Trophoblast cell (in vitro differentiated cells and primary cell): ENCODE measurements around the gene MCTP1.

Source experiments
- DNase-seq, 2 donors: peaks; one replicate each; pipeline ENCODE4 v3.0.0-alpha.2; 2016
- H2AFZ ChIP-seq: 2 replicates; pipeline ENCODE4 v1.6.1; 2013; ENCODE audit warnings: low read length, moderate library complexity, mild to moderate bottlenecking; ENCODE audit not compliant: insufficient read depth, poor library complexity
- H2AK5ac ChIP-seq: 2 replicates; pipeline ENCODE4 v1.6.1; 2013; ENCODE audit warnings: mild to moderate bottlenecking, low read length
- H2BK120ac ChIP-seq: 2 replicates; pipeline ENCODE4 v1.6.1; 2013; ENCODE audit warnings: low read length, mild to moderate bottlenecking, moderate library complexity; ENCODE audit not compliant: insufficient read depth, poor library complexity
- H2BK12ac ChIP-seq: 2 replicates; pipeline ENCODE4 v1.6.1; 2013; ENCODE audit warnings: mild to moderate bottlenecking, low read length, moderate library complexity
- H2BK5ac ChIP-seq: 2 replicates; pipeline ENCODE4 v1.6.1; 2013; ENCODE audit warnings: low read length, low read depth, moderate library complexity, mild to moderate bottlenecking; ENCODE audit not compliant: poor library complexity
- H3K14ac ChIP-seq: 2 replicates; pipeline ENCODE4 v1.6.1; 2013; ENCODE audit warnings: mild to moderate bottlenecking, low read length
- H3K18ac ChIP-seq: 2 replicates; pipeline ENCODE4 v1.6.1; 2013; ENCODE audit warnings: mild to moderate bottlenecking, low read length
- H3K23ac ChIP-seq: 2 replicates; pipeline ENCODE4 v1.6.1; 2013; ENCODE audit warnings: low read length
- H3K27ac ChIP-seq: 2 replicates; pipeline ENCODE4 v1.5.1; 2013; ENCODE audit warnings: low read depth, mild to moderate bottlenecking, inconsistent platforms, low read length, moderate library complexity
- H3K27me3 ChIP-seq: 2 replicates; pipeline ENCODE4 v1.6.1; 2013; ENCODE audit warnings: inconsistent platforms, mild to moderate bottlenecking, low read length, moderate library complexity; ENCODE audit not compliant: insufficient read depth
- H3K36me3 ChIP-seq, 2 experiments: 1 replicate in 1 of 2; 2 replicates in 1 of 2; pipeline ENCODE4 v1.6.1; 2013; ENCODE audit warnings: low read length in 2 of 2, mild to moderate bottlenecking in 2 of 2, moderate library complexity in 1 of 2; ENCODE audit not compliant: insufficient read depth in 2 of 2, control insufficient read depth in 1 of 2
- H3K4ac ChIP-seq: 2 replicates; pipeline ENCODE4 v1.6.1; 2013; ENCODE audit warnings: low read depth, mild to moderate bottlenecking, low read length, moderate library complexity
- H3K4me1 ChIP-seq, 2 experiments: 1 replicate in 1 of 2; 2 replicates in 1 of 2; pipeline ENCODE4 v1.6.1; 2013; ENCODE audit warnings: low read length in 2 of 2, mild to moderate bottlenecking in 2 of 2, moderate library complexity in 1 of 2; ENCODE audit not compliant: insufficient read depth in 2 of 2, control insufficient read depth in 1 of 2
- H3K4me2 ChIP-seq: 2 replicates; pipeline ENCODE4 v1.6.1; 2013; ENCODE audit warnings: inconsistent platforms, mild to moderate bottlenecking, low read length, moderate library complexity
- H3K4me3 ChIP-seq: 2 replicates; pipeline ENCODE4 v1.5.1; 2013; ENCODE audit warnings: mild to moderate bottlenecking, low read depth, low read length, inconsistent platforms
- H3K79me1 ChIP-seq: one replicate; pipeline ENCODE4 v1.6.1; 2013; ENCODE audit warnings: low read length
- H3K79me2 ChIP-seq: 2 replicates; pipeline ENCODE4 v1.6.1; 2013; ENCODE audit warnings: low read length, mild to moderate bottlenecking; ENCODE audit not compliant: control insufficient read depth, insufficient read depth, poor library complexity
- H3K9ac ChIP-seq: 2 replicates; pipeline ENCODE4 v1.6.1; 2013; ENCODE audit warnings: mild to moderate bottlenecking, low read length
- H3K9me3 ChIP-seq: 2 replicates; pipeline ENCODE4 v1.6.1; 2013; ENCODE audit warnings: low read depth, mild to moderate bottlenecking, control low read depth, inconsistent platforms, low read length; ENCODE audit not compliant: insufficient read depth
- H4K12ac ChIP-seq: 2 replicates; pipeline ENCODE4 v1.6.1; 2013; ENCODE audit warnings: low read depth, mild to moderate bottlenecking, low read length, moderate library complexity
- H4K8ac ChIP-seq: 2 replicates; pipeline ENCODE4 v1.6.1; 2013; ENCODE audit warnings: low read depth, mild to moderate bottlenecking, low read length, moderate library complexity
- H4K91ac ChIP-seq: one replicate; pipeline ENCODE4 v1.6.1; 2013; ENCODE audit warnings: low read depth, mild to moderate bottlenecking, low read length, moderate library complexity
- WGBS: extraction: QIAGEN DNeasy Blood & Tissue Kit; methylation state at CpG from one replicate; pipeline ENCODE4 v1.1.7; 2013; ENCODE audit warnings: missing lambda C conversion rate; ENCODE audit not compliant: insufficient read length, insufficient coverage; ENCODE audit errors: extremely low coverage; 5-methylcytosine and 5-hydroxymethylcytosine counted together

MCTP1 gene

GRCh38 chr5:94689908-94690307, 595.0 kb downstream of the MCTP1 start:
- no peak overlapping the region for H3K23ac ChIP-seq
- no peaks in the 10 kb centered on the region for H3K4me1 ChIP-seq
- no peaks in the 10 kb centered on the region for H3K27me3 ChIP-seq
- no peak overlapping the region for H3K4me2 ChIP-seq
- no peak overlapping the region for H2AFZ ChIP-seq
- H4K91ac ChIP-seq: no peak overlapping the region
- no peak for DNase-seq
- no peak overlapping the region for H4K8ac ChIP-seq
- H4K12ac ChIP-seq: no peak overlapping the region
- H3K79me2 ChIP-seq: no peaks in the 10 kb centered on the region
- no peak overlapping the region for H3K14ac ChIP-seq
- H3K79me1 ChIP-seq: no peaks in the 10 kb centered on the region
- no peak overlapping the region for H3K4ac ChIP-seq
- H3K36me3 ChIP-seq: peaks cover 3% of the 10 kb centered on the region in 2 experiments
- no peak overlapping the region for H2BK12ac ChIP-seq
- no peak overlapping the region for H3K18ac ChIP-seq
- H3K9ac ChIP-seq: no peak overlapping the region
- no peaks in the 10 kb centered on the region for H3K9me3 ChIP-seq
- H2AK5ac ChIP-seq: no peak overlapping the region
- no peak overlapping the region for H3K27ac ChIP-seq
- H2BK5ac ChIP-seq: no peak overlapping the region
- H2BK120ac ChIP-seq: no peak overlapping the region
- no peak overlapping the region for H3K4me3 ChIP-seq

GRCh38 chr5:94682814-94683520, 601.9 kb downstream of the MCTP1 start:
- Histone ChIP-seq H3K4me1 (no peaks in the 10 kb centered on the region), H2BK120ac (no peak overlapping the region), H3K23ac (no peak overlapping the region), H3K27ac (no peak overlapping the region), H3K9ac (no peak overlapping the region), H2BK12ac (no peak overlapping the region), H4K8ac (no peak overlapping the region), H3K9me3 (no peaks in the 10 kb centered on the region), H3K79me2 (no peaks in the 10 kb centered on the region), H2AFZ (no peak overlapping the region), H4K91ac (no peak overlapping the region), H3K27me3 (no peaks in the 10 kb centered on the region), H3K4ac (no peak overlapping the region), H2AK5ac (no peak overlapping the region), H3K4me3 (no peak overlapping the region), H3K14ac (no peak overlapping the region), H3K79me1 (no peaks in the 10 kb centered on the region), H4K12ac (no peak overlapping the region), H2BK5ac (no peak overlapping the region), H3K4me2 (no peak overlapping the region), H3K36me3 (peaks cover 3 to 4% of the 10 kb centered on the region in 2 experiments), H3K18ac (no peak overlapping the region)
- DNase-seq: no peak
- WGBS: no CpG with 5 or more reads among the region's 5 CpGs

- Histone ChIP-seq H4K91ac (no peak overlapping the region), H3K27ac (no peak overlapping the region), H3K23ac (no peak overlapping the region), H2BK5ac (no peak overlapping the region), H4K12ac (no peak overlapping the region), H3K4me2 (no peak overlapping the region), H4K8ac (no peak overlapping the region), H2BK120ac (no peak overlapping the region), H3K4me1 (no peaks in the 10 kb centered on the region), H3K79me1 (no peaks in the 10 kb centered on the region), H2AK5ac (no peak overlapping the region), H3K18ac (no peak overlapping the region), H2BK12ac (no peak overlapping the region), H3K4ac (no peak overlapping the region), H3K4me3 (no peak overlapping the region), H3K9ac (no peak overlapping the region), H3K79me2 (no peaks in the 10 kb centered on the region), H3K9me3 (no peaks in the 10 kb centered on the region), H3K27me3 (no peaks in the 10 kb centered on the region), H3K36me3 (peaks cover 4% of the 10 kb centered on the region in 2 experiments), H3K14ac (no peak overlapping the region), H2AFZ (no peak overlapping the region)
- WGBS: no CpG with 5 or more reads among the region's 4 CpGs
- DNase-seq: no peak
Measured at GRCh38 chr5:94675965-94676618, 608.8 kb downstream of the MCTP1 start.

- H2AK5ac ChIP-seq: no peak overlapping the region
- H3K4me3 ChIP-seq: no peak overlapping the region
- no peak overlapping the region for H3K9ac ChIP-seq
- no peak for DNase-seq
- no peaks in the 10 kb centered on the region for H3K79me1 ChIP-seq
- H3K36me3 ChIP-seq: peaks cover 4% of the 10 kb centered on the region in 2 experiments
- WGBS: no CpG with 5 or more reads among the region's 1 CpG
- H2AFZ ChIP-seq: no peak overlapping the region
- H3K27ac ChIP-seq: no peak overlapping the region
- no peak overlapping the region for H4K12ac ChIP-seq
- no peak overlapping the region for H2BK5ac ChIP-seq
- H3K23ac ChIP-seq: no peak overlapping the region
- no peak overlapping the region for H2BK12ac ChIP-seq
- H3K4me2 ChIP-seq: no peak overlapping the region
- H2BK120ac ChIP-seq: no peak overlapping the region
- no peak overlapping the region for H4K8ac ChIP-seq
- no peaks in the 10 kb centered on the region for H3K27me3 ChIP-seq
- H4K91ac ChIP-seq: no peak overlapping the region
- H3K4me1 ChIP-seq: no peaks in the 10 kb centered on the region
- H3K14ac ChIP-seq: no peak overlapping the region
- no peak overlapping the region for H3K18ac ChIP-seq
- H3K4ac ChIP-seq: no peak overlapping the region
- no peaks in the 10 kb centered on the region for H3K9me3 ChIP-seq
- H3K79me2 ChIP-seq: no peaks in the 10 kb centered on the region
Measured at GRCh38 chr5:94674490-94675382, 610.2 kb downstream of the MCTP1 start.
